Central memory CD8-positive, alpha-beta T cell (primary cell): ENCODE data around the gene TRIM65.

Experiments
- ATAC-seq: fragments of 150-1000 bp; cut with Tn5 transposase; replicated peaks from 2 replicates; pipeline ENCODE4 v1.10.0; 2022; ENCODE audit warnings: mild to moderate bottlenecking, moderate FRiP score, moderate number of reproducible peaks; ENCODE audit not compliant: poor library complexity, severe bottlenecking; ENCODE audit errors: extremely low read depth
- DNase-seq, 2 donors: peaks; one replicate each; pipeline ENCODE4 v3.0.0; 2021; ENCODE audit warnings: low spot score in 2 of 2
- H3K27ac Mint-ChIP-seq: one replicate; pipeline ENCODE4 v1.8.0; 2022; ENCODE audit warnings: low read depth, mild to moderate bottlenecking, moderate library complexity, mixed read lengths
- H3K27me3 Mint-ChIP-seq: one replicate; pipeline ENCODE4 v1.8.0; 2022; ENCODE audit warnings: mixed read lengths
- H3K36me3 Mint-ChIP-seq: one replicate; pipeline ENCODE4 v1.8.0; 2022; ENCODE audit warnings: mild to moderate bottlenecking, moderate library complexity, mixed read lengths; ENCODE audit not compliant: insufficient read depth
- H3K4me1 Mint-ChIP-seq: one replicate; pipeline ENCODE4 v1.8.0; 2022; ENCODE audit warnings: mixed read lengths
- H3K4me3 Mint-ChIP-seq: one replicate; pipeline ENCODE4 v1.8.0; 2022; ENCODE audit warnings: mild to moderate bottlenecking, moderate library complexity, mixed read lengths
- H3K9me3 Mint-ChIP-seq: one replicate; pipeline ENCODE4 v1.8.0; 2022; ENCODE audit warnings: mixed read lengths

TRIM65 gene

DNA sequence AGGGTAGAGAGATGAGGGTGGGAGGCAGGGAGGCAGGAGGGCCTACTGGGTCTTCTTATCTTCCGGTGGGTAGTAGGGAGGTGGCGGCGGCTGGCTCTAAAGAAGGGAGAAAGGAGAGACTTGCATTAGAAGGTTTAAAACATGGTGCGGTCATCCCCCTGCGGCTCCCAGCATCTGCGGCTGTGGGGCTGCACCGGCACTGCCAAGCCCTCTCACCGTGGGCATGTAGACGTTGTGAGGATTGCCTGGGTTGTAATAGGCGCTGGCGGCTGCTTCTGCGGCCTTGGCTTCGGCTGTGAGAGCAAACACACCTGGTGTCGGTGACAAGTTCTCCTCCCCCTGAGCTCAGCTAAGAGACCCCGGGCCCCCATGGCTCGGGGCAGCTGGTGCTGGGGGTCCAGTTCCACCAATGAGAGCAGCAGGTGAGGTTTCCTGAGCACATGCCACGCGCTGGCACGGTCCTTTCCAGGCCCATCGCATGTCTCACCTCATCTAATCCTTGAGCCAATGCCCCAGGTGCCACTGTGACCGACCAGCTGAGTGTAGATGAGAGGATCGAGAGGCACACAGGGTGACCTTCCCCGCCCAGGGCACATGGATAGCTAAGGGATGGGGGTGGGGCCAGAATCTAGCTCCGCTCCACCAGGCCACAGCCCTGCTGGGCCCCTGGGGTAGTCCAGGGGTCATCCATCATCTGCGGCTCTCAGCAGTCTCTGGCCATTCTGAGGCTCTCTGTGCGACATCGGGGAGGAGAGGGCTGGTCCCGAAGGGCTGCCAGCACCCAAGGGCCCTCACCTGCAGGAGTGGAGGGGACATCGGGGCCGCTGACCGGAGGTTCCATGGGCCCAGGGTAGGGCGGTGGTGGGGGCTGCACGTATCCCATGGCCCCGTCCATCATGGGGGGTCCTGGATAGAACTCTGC is 49.8 kb downstream of the TRIM65 start:
- Mint-ChIP-seq H3K4me3 (no peak overlapping the region), H3K4me1 (peaks cover 17% of the 10 kb centered on the region), H3K36me3 (peaks cover 37% of the 10 kb centered on the region), H3K9me3 (no peaks in the 10 kb centered on the region), H3K27ac (no peak overlapping the region), H3K27me3 (no peaks in the 10 kb centered on the region)
- no peak for DNase-seq
- no peak for ATAC-seq

- Mint-ChIP-seq H3K36me3 (peaks cover 32% of the 10 kb centered on the region), H3K4me1 (peaks cover 18% of the 10 kb centered on the region), H3K4me3 (no peak overlapping the region), H3K27me3 (no peaks in the 10 kb centered on the region), H3K27ac (no peak overlapping the region), H3K9me3 (no peaks in the 10 kb centered on the region)
- ATAC-seq (no peak), DNase-seq (no peak)
These were observed 50.6 kb downstream of the TRIM65 start for GRCh38 chr17:75845933-75846691.

DNA sequence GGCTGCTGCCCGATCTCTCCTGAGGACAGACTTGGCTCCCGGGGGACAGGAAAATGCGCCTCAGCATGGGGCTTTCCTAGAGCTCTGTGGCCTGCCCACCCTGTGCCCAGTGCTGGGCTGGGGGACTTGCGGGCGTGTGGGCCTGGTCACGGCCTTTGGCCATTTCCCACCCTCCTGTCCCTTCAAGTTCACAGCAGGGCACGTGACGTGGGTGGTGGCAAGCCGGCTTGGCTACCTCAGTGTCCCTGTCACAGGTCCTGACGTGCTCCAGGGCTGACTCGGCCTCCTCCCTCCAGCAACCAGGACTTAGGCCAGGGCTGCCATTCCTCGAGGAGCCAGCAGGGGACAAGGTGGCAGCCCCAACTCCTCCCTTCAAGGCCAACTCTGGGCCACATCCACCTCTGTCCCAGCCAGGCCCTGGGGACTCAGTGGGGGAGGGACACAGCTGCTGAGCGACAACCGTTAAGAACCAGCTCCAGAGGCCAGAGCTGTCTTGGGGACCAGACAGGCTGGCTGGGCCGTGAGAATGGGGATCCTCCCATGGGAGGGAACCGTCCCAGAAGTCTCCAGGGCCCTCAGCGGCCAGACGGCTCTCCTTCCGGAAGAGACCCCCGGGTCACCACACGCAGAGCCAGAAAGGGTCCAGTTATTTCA is 51.6 kb downstream of the TRIM65 start:
- Mint-ChIP-seq H3K27ac (peak overlapping the region; percentile 29), H3K27me3 (no peaks in the 10 kb centered on the region), H3K4me3 (peak overlapping the region; percentile 92), H3K9me3 (no peaks in the 10 kb centered on the region), H3K4me1 (peaks cover 18% of the 10 kb centered on the region), H3K36me3 (peaks cover 29% of the 10 kb centered on the region)
- ATAC-seq, result peak; percentile 26
- peak; percentile 41 to 42 for DNase-seq

GRCh38 chr17:75844530-75845057 is 52.2 kb downstream of the TRIM65 start:
- Mint-ChIP-seq H3K27me3 (no peaks in the 10 kb centered on the region), H3K9me3 (no peaks in the 10 kb centered on the region), H3K27ac (peak overlapping the region; percentile 93), H3K36me3 (peaks cover 29% of the 10 kb centered on the region), H3K4me3 (peak overlapping the region; percentile 92), H3K4me1 (peaks cover 18% of the 10 kb centered on the region)
- peak; percentile 10 for ATAC-seq
- DNase-seq, result no peak

DNA sequence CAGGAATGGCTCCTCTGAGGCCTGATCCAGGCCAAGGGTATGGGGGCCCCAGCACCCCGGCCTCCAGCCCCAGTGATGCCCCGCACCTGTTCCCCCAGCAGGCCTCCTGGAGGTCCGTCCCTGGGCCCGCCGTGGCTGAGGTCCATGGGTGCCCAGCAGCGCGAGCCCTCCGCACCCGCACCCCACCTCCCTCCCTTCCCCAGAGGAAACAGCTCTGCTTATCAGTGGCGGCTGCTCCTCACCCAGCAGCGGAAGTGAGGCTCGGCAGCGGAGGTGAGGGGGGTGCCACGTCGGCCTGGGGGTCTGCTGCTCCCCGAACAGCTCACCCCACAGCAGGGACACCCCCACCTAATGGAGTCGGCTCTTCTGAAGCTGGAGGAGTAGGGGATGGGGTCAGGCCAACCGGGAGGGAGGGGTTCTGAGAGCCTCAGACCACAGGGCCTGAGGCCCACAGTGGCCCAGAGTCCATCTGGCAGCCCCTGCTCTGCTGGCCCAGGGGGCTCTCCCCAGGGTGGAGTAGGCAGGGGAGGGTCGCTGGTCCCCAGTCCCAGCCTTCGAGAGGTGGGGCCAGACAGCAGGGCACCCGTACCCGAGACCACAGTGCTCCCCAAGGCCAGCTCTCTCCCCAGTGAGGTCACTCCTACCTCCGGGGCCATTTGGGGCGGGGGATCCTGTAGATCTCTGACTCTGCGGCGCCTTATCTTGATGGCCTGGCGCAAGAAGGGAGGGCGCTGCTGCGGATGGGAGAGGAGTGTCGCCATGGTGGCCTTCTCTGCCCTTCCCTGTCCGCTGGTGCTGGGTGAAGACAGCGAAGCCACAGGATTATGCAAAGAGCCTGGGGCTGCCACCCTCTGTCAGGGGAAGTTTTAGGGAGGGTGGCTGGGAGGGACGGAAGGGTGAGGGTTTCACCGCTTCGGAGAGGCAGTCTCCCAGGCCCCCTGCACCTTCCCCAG is 52.9 kb downstream of the TRIM65 start, which contains the start of gene UNC13D:
TSS of gene UNC13D (minus strand) at position 828 of the 953 bp plus-strand sequence. CDS start at position 761, 67 bp downstream.
- H3K9me3 Mint-ChIP-seq, result no peaks in the 10 kb centered on the region
- peak within 1 kb of the TSS; percentile 93 for H3K27ac Mint-ChIP-seq
- peaks cover 18% of the 10 kb centered on the region for H3K4me1 Mint-ChIP-seq
- DNase-seq, result peak; percentile 48 to 51
- peaks cover 34% of the 10 kb centered on the region for H3K36me3 Mint-ChIP-seq
- ATAC-seq, result peak; percentile 89
- peak within 1 kb of the TSS; percentile 92 for H3K4me3 Mint-ChIP-seq
- no peaks in the 10 kb centered on the region for H3K27me3 Mint-ChIP-seq

DNA sequence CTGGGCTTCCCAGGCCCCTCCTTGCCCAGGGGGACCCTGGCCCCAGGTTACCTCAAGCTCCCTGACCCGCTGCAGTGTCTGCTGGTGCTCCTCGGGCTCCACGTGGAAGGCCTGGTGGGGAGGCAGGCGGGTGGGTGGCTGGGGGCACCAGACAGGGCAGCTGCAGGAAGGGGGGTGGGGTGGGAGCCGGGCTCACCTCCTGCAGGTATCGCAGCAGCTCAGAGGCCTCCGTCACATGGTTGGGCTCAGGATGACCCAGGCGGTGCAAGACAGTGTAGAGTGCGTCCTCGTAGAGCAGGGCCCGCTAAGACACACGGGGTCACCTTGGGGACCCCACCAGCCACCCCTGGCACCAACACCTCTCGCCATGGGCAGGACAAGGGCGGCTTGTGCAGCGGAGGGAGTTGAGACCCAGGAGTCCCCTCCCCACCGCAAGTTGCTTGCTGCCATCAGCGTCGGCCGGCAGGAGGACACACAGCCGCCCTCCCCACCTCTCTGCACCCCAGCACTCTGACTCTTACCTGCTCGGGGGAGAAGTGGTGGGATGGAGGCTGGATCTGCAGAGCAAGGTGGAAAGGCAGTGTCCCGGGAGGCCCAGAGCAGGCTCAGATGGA is 53.7 kb downstream of the TRIM65 start:
- ATAC-seq (peak; percentile 7), DNase-seq (no peak)
- no peaks in the 10 kb centered on the region for H3K9me3 Mint-ChIP-seq
- peak overlapping the region; percentile 92 for H3K4me3 Mint-ChIP-seq
- peaks cover 10% of the 10 kb centered on the region for H3K4me1 Mint-ChIP-seq
- peak overlapping the region; percentile 93 for H3K27ac Mint-ChIP-seq
- peaks cover 35% of the 10 kb centered on the region for H3K36me3 Mint-ChIP-seq
- H3K27me3 Mint-ChIP-seq, result no peaks in the 10 kb centered on the region

DNA sequence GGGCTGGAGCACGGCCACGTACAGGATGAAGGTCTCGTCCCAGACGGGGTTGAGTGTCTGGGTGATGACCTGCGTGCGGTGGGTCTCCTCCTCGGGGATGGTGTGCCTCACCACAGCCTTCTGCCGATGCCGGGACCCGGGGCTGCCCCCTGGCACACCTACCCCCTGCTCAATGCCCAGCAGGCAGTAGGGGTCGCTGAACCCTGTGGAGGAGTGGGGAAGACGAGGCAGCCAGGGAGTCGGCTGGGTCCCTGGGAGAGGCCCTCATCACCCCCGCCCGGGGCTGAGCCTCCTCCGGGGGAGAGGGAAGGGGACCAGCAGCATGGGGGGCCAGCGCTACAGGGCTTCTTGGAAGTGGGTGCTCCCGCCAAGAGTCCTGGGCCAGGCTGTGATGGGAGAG is 54.3 kb downstream of the TRIM65 start:
- peaks cover 39% of the 10 kb centered on the region for H3K36me3 Mint-ChIP-seq
- H3K4me1 Mint-ChIP-seq, result peaks cover 10% of the 10 kb centered on the region
- H3K9me3 Mint-ChIP-seq, result no peaks in the 10 kb centered on the region
- ATAC-seq, result no peak
- DNase-seq, result no peak
- no peak overlapping the region for H3K27ac Mint-ChIP-seq
- no peaks in the 10 kb centered on the region for H3K27me3 Mint-ChIP-seq
- peak overlapping the region; percentile 92 for H3K4me3 Mint-ChIP-seq

DNA sequence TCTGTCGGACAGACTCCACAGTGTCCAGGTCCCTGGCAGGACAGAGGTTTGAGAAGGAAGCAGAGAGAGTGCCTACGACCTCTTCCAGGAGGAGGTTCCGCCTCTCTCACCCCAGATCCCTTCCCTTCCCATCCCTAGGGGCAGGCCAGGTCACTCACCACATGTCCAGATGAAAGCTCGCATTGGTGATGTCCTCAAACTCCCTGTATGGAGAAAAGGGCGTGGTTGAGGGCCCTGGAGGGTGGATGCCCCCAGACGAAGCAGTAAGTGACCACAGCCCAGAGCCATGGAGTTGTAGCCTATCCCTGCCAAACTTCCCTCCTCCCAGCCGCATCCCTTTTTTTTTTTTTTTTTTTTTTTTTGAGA is 56.0 kb downstream of the TRIM65 start:
- Mint-ChIP-seq H3K4me1 (peaks cover 10% of the 10 kb centered on the region), H3K27ac (no peak overlapping the region), H3K9me3 (no peaks in the 10 kb centered on the region), H3K4me3 (no peak overlapping the region), H3K36me3 (peaks cover 37% of the 10 kb centered on the region), H3K27me3 (no peaks in the 10 kb centered on the region)
- DNase-seq, result no peak
- ATAC-seq, result no peak

- Mint-ChIP-seq H3K36me3 (peaks cover 38% of the 10 kb centered on the region), H3K27me3 (no peaks in the 10 kb centered on the region), H3K9me3 (no peaks in the 10 kb centered on the region), H3K4me1 (peaks cover 10% of the 10 kb centered on the region), H3K27ac (no peak overlapping the region), H3K4me3 (no peak overlapping the region)
- no peak for ATAC-seq
- DNase-seq, result no peak
These were observed 56.6 kb downstream of the TRIM65 start for GRCh38 chr17:75839942-75840798.
